H9 (cell line): ENCODE results near the gene CRISP3. TPM values are rescaled to one million over a fixed set of nuclear protein-coding genes. Genes with fewer than 3 reads are reported as not detected.

Experiments
- DNase-seq: peaks from one replicate; pipeline ENCODE4 v3.0.0-alpha.2; 2017
- H2AFZ ChIP-seq: one replicate; pipeline ENCODE4 v1.6.1; 2013; ENCODE audit warnings: mild to moderate bottlenecking, low read length, control low read depth, moderate library complexity
- H2AK5ac ChIP-seq: 2 replicates; pipeline ENCODE4 v1.6.1; 2013; ENCODE audit warnings: low read length, control low read depth, mixed read lengths; ENCODE audit not compliant: insufficient read length
- H2BK120ac ChIP-seq: one replicate; pipeline ENCODE4 v1.6.1; 2013; ENCODE audit warnings: low read depth, mild to moderate bottlenecking, low read length, control low read depth, inconsistent platforms; ENCODE audit not compliant: poor library complexity, severe bottlenecking
- H2BK12ac ChIP-seq: 2 replicates; pipeline ENCODE4 v1.6.1; 2013; ENCODE audit warnings: low read length, control low read depth, mixed read lengths, low read depth; ENCODE audit not compliant: insufficient read length
- H2BK15ac ChIP-seq: 2 replicates; pipeline ENCODE4 v1.6.1; 2013; ENCODE audit warnings: low read depth, low read length, control low read depth
- H2BK20ac ChIP-seq: one replicate; pipeline ENCODE4 v1.6.1; 2013; ENCODE audit warnings: low read depth, mild to moderate bottlenecking, low read length, control low read depth, inconsistent platforms; ENCODE audit not compliant: poor library complexity, severe bottlenecking
- H2BK5ac ChIP-seq: 2 replicates; pipeline ENCODE4 v1.6.1; 2013; ENCODE audit warnings: low read length, control low read depth, mixed read lengths; ENCODE audit not compliant: insufficient read length
- H3K14ac ChIP-seq: 2 replicates; pipeline ENCODE4 v1.6.1; 2013; ENCODE audit warnings: low read length, control low read depth; ENCODE audit not compliant: insufficient read depth
- H3K18ac ChIP-seq: 2 replicates; pipeline ENCODE4 v1.6.1; 2013; ENCODE audit warnings: low read depth, mild to moderate bottlenecking, mixed read lengths, low read length, control low read depth; ENCODE audit not compliant: insufficient read length
- H3K23ac ChIP-seq: 2 replicates; pipeline ENCODE4 v1.6.1; 2013; ENCODE audit warnings: low read length, control low read depth, mixed read lengths, low read depth; ENCODE audit not compliant: insufficient read length
- H3K23me2 ChIP-seq: 2 replicates; pipeline ENCODE4 v1.6.1; 2013; ENCODE audit warnings: low read depth, mild to moderate bottlenecking, mixed read lengths, low read length, control low read depth; ENCODE audit not compliant: insufficient read length, poor library complexity, severe bottlenecking
- H3K27ac ChIP-seq: 2 replicates; pipeline ENCODE4 v1.5.1; 2013; ENCODE audit warnings: low read length, control low read depth, mixed read lengths, low read depth; ENCODE audit not compliant: insufficient read length
- H3K27me3 ChIP-seq: 2 replicates; pipeline ENCODE4 v1.6.1; 2013; ENCODE audit warnings: low read length, control low read depth, inconsistent platforms; ENCODE audit not compliant: insufficient read depth
- H3K4ac ChIP-seq: 2 replicates; pipeline ENCODE4 v1.6.1; 2013; ENCODE audit warnings: low read depth, mild to moderate bottlenecking, control low read depth, inconsistent platforms, low read length, moderate library complexity
- H3K4me1 ChIP-seq: 2 replicates; pipeline ENCODE4 v1.6.1; 2013; ENCODE audit warnings: low read length, control low read depth, inconsistent platforms; ENCODE audit not compliant: insufficient read depth
- H3K4me2 ChIP-seq: 2 replicates; pipeline ENCODE4 v1.6.1; 2013; ENCODE audit warnings: low read length, control low read depth, mixed read lengths; ENCODE audit not compliant: insufficient read length, insufficient read depth
- H3K56ac ChIP-seq: 2 replicates; pipeline ENCODE4 v1.6.1; 2013; ENCODE audit warnings: low read depth, mild to moderate bottlenecking, mixed read lengths, low read length, control low read depth; ENCODE audit not compliant: insufficient read length
- H3K79me1 ChIP-seq: 2 replicates; pipeline ENCODE4 v1.6.1; 2013; ENCODE audit warnings: low read depth, mild to moderate bottlenecking, moderate library complexity, low read length, control low read depth, inconsistent platforms; ENCODE audit not compliant: insufficient read depth, poor library complexity, severe bottlenecking
- H3K79me2 ChIP-seq: 2 replicates; pipeline ENCODE4 v1.6.1; 2013; ENCODE audit warnings: low read length, control low read depth, inconsistent platforms; ENCODE audit not compliant: insufficient read depth
- H3K9ac ChIP-seq: 2 replicates; pipeline ENCODE4 v1.6.1; 2013; ENCODE audit warnings: low read length, control low read depth, mixed read lengths; ENCODE audit not compliant: insufficient read length; ENCODE audit errors: extremely low read depth
- H3K9me3 ChIP-seq: one replicate; pipeline ENCODE4 v1.6.1; 2013; ENCODE audit warnings: low read depth, low read length, inconsistent platforms; ENCODE audit not compliant: control insufficient read depth
- H3T11ph ChIP-seq: one replicate; pipeline ENCODE4 v1.6.1; 2013; ENCODE audit warnings: mild to moderate bottlenecking, low read length, control low read depth, inconsistent platforms
- H4K20me1 ChIP-seq: one replicate; pipeline ENCODE4 v1.6.1; 2013; ENCODE audit not compliant: control insufficient read depth, insufficient read length, insufficient read depth
- H4K5ac ChIP-seq: 2 replicates; pipeline ENCODE4 v1.6.1; 2013; ENCODE audit warnings: low read depth, mild to moderate bottlenecking, mixed read lengths, low read length, control low read depth; ENCODE audit not compliant: insufficient read length
- H4K8ac ChIP-seq: replicated peaks from 2 replicates; pipeline ENCODE4 v1.6.1; 2013; ENCODE audit warnings: low read length, control low read depth, mixed read lengths, low read depth; ENCODE audit not compliant: insufficient read length
- H4K91ac ChIP-seq: 2 replicates; pipeline ENCODE4 v1.6.1; 2013; ENCODE audit warnings: low read depth, mild to moderate bottlenecking, moderate library complexity, mixed read lengths, low read length, control low read depth; ENCODE audit not compliant: insufficient read length
- H3K27ac Mint-ChIP-seq, 3 experiments: 2 replicates in 2 of 3; 3 replicates in 1 of 3; pipeline ENCODE4 v1.8.0; 2020 to 2021; ENCODE audit warnings: mixed read lengths in 3 of 3, mild to moderate bottlenecking in 1 of 3, moderate library complexity in 1 of 3
- H3K27me3 Mint-ChIP-seq: 2 replicates; pipeline ENCODE4 v1.8.0; 2021; ENCODE audit warnings: low read depth, mild to moderate bottlenecking, moderate library complexity, mixed read lengths
- H3K36me3 Mint-ChIP-seq, 3 experiments: 2 replicates in 2 of 3; 3 replicates in 1 of 3; pipeline ENCODE4 v1.8.0; 2020 to 2021; ENCODE audit warnings: low read depth in 3 of 3, mixed read lengths in 3 of 3; ENCODE audit not compliant: insufficient read depth in 1 of 3
- H3K4me1 Mint-ChIP-seq, 2 experiments: 2 replicates each; pipeline ENCODE4 v1.8.0; 2020; ENCODE audit warnings: mixed read lengths in 2 of 2
- H3K4me3 Mint-ChIP-seq, 2 experiments: 2 replicates in 1 of 2; 3 replicates in 1 of 2; pipeline ENCODE4 v1.8.0; 2020 to 2021; ENCODE audit warnings: mild to moderate bottlenecking in 2 of 2, mixed read lengths in 2 of 2, moderate library complexity in 1 of 2
- H3K9me3 Mint-ChIP-seq, 2 experiments: 2 replicates in 1 of 2; 3 replicates in 1 of 2; pipeline ENCODE4 v1.8.0; 2020; ENCODE audit warnings: mild to moderate bottlenecking in 2 of 2, mixed read lengths in 2 of 2, moderate library complexity in 1 of 2
- WGBS: extraction: QIAGEN DNeasy Blood & Tissue Kit; methylation state at CpG from one replicate; pipeline ENCODE4 v1.1.7; 2013; ENCODE audit warnings: missing lambda C conversion rate, low lambda C conversion rate, mixed read lengths; ENCODE audit not compliant: insufficient read length; ENCODE audit errors: extremely low coverage; 5-methylcytosine and 5-hydroxymethylcytosine counted together
- total RNA-seq: library from RNA; stranded (reverse); gene quantifications from 2 replicates; pipeline ENCODE4 v1.2.1, GENCODE V29; 2021
- TF ChIP-seq, protein P1 (sequence below): fragments of 200-600 bp; sonication (generic); conservative IDR thresholded peaks from 3 replicates; pipeline ENCODE4 v1.8.0; 2021; ENCODE audit warnings: antibody characterized with exemption, mild to moderate bottlenecking

CRISP3 gene
- total RNA-seq, 1 experiment from 2014 or later, result not detected

DNA sequence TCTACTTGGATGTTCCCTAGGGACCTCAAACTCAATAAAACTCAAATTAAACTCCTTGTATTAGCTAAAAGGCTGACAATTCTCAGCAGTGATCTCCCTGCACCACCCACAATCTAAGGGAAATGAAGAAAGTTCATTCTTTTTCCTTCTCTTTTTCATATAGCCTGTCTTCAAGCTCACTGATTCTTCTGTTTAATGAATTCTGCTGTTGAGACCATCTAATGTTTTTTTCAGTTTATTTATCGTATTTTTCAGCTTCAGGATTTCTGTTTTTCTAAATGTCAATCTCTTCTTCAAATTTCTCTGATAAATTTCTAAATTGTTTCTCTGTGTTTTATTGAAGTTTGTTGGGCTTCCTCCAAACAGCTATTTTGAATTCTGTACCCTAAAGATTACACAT lies 50.7 kb downstream of the CRISP3 start:
- no CpG with 5 or more reads among the region's 1 CpG for whole genome bisulfite sequencing
- H3K27me3 Mint-ChIP-seq, result no peaks in the 10 kb centered on the region
- no peaks in the 10 kb centered on the region; a peak in 1 of 7 replicates for H3K36me3 Mint-ChIP-seq

More for the DNA sequence above, 50.7 kb downstream of the CRISP3 start:
- no peaks in the 10 kb centered on the region for H3K79me1 ChIP-seq
- no peak overlapping the region for H3K4me3 Mint-ChIP-seq
- H3K4me1 Mint-ChIP-seq, result peaks cover 5% of the 10 kb centered on the region in 2 experiments; a peak in 3 of 4 replicates
- no peaks in the 10 kb centered on the region for H3K23me2 ChIP-seq
- DNase-seq, result no peak
- H4K91ac ChIP-seq, result no peak overlapping the region
- H3K79me2 ChIP-seq, result no peaks in the 10 kb centered on the region
- H3K9ac ChIP-seq, result no peak overlapping the region
- H3K14ac ChIP-seq, result no peak overlapping the region
- no peak overlapping the region for H2BK15ac ChIP-seq
- no peak overlapping the region for H3K4me2 ChIP-seq
- H3K23ac ChIP-seq, result no peak overlapping the region
- no peak overlapping the region for H4K5ac ChIP-seq
- H3K56ac ChIP-seq, result no peak overlapping the region
- peaks cover 0 to 8% of the 10 kb centered on the region in 2 experiments; a peak in 4 of 5 replicates for H3K9me3 Mint-ChIP-seq
- H2BK5ac ChIP-seq, result no peak overlapping the region
- H4K8ac ChIP-seq, result no peak overlapping the region
- no peak overlapping the region for H2AK5ac ChIP-seq
- H3T11ph ChIP-seq, result no peak overlapping the region
- no peak overlapping the region for H2BK20ac ChIP-seq
- H3K27ac Mint-ChIP-seq, result no peak overlapping the region
- H2BK120ac ChIP-seq, result no peak overlapping the region
- H2AFZ ChIP-seq, result no peak overlapping the region
- no peak overlapping the region for H2BK12ac ChIP-seq
- H3K9me3 ChIP-seq, result no peaks in the 10 kb centered on the region
- H4K20me1 ChIP-seq, result no peaks in the 10 kb centered on the region
- TF ChIP-seq, protein P1, sequence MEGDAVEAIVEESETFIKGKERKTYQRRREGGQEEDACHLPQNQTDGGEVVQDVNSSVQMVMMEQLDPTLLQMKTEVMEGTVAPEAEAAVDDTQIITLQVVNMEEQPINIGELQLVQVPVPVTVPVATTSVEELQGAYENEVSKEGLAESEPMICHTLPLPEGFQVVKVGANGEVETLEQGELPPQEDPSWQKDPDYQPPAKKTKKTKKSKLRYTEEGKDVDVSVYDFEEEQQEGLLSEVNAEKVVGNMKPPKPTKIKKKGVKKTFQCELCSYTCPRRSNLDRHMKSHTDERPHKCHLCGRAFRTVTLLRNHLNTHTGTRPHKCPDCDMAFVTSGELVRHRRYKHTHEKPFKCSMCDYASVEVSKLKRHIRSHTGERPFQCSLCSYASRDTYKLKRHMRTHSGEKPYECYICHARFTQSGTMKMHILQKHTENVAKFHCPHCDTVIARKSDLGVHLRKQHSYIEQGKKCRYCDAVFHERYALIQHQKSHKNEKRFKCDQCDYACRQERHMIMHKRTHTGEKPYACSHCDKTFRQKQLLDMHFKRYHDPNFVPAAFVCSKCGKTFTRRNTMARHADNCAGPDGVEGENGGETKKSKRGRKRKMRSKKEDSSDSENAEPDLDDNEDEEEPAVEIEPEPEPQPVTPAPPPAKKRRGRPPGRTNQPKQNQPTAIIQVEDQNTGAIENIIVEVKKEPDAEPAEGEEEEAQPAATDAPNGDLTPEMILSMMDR, result no peak
- no peaks in the 10 kb centered on the region for H3K4me1 ChIP-seq
- H3K18ac ChIP-seq, result no peak overlapping the region
- H3K27ac ChIP-seq, result no peak overlapping the region
- no peaks in the 10 kb centered on the region for H3K27me3 ChIP-seq
- H3K4ac ChIP-seq, result no peak overlapping the region
